ENCODE results near the gene CADM2.

GRCh38 chr3:85102781-85103180 is 144.0 kb downstream of the CADM2 start:
- no peak for TF ChIP-seq EZH2 (IDR thresholded peaks at IDR 0.05; ENCODE audit: insufficient read depth, poor library complexity, severe bottlenecking)
- no peak for TF ChIP-seq EZH2phosphoT487 (IDR thresholded peaks at IDR 0.05; ENCODE audit: insufficient read depth, low read depth)
